Measurements from ENCODE around the gene TSPAN32.
A peak's percentile ranks its signal among the peaks of the same experiment; 100 is the strongest.
"Not testable (repeated sequence)": the region's sequence is repeated elsewhere in the genome, so short reads cannot be mapped to it uniquely, and the experiment has no call there.

The TSPAN32 gene

GRCh38 chr11:2343502-2343901 lies 41.7 kb downstream of the TSPAN32 start:
- no peak for DNase-seq (ENCODE audit: low read depth)

DNA sequence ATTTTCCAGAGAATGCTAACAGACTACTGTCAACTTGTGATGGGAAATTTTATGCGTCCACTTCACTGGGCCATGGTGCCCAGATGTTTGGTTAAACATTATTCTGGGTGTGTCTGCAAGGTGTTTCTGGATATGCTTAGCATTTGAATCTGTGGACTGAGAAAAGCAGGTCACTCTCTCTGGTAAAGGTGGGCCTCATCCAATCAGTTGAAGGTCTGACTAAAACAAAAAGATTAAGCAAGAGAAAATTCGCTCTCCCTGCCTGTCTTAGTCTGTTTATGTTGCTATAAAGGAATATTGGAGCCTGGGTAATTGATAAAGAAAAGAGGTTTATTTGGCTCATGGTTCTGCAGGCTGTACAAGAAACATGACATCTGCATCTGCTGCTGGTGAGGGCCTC lies 43.2 kb downstream of the TSPAN32 start:
- DNase-seq (ENCODE audit: low read depth): no peak

- no peak for DNase-seq (ENCODE audit: low read depth)
Measured at GRCh38 chr11:2346014-2346413, 44.2 kb downstream of the TSPAN32 start.

GRCh38 chr11:2346586-2347307 lies 44.9 kb downstream of the TSPAN32 start:
- no peak for DNase-seq (ENCODE audit: low read depth)

DNA sequence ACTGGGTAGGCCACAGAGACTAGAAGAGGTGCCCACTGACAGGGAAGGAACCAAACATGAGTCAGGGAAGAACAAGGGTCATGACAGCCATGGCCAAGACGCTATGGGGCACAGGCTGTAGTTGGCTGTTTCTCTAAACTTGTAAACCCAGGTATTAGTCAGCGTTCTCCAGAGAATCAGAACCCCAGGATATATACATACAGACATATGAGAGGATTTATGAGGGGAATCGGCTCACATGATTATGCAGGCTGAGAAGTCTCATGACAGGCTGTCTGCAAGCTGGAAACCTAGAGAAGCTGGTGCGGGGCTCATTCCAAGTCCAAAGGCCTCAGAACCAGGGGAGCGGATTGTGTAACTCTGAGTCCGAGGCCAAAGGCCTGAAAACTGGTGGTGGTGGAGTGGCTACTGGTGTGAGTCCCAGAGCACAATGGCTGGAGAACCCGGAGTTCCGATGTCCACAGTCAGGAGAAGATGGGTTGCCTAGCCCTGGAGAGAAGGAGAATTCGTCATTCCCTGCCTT lies 45.6 kb downstream of the TSPAN32 start:
- no peak for DNase-seq (ENCODE audit: low read depth)

- peak; percentile 42 for DNase-seq (ENCODE audit: low read depth)
Measured at GRCh38 chr11:2348986-2349385, 47.2 kb downstream of the TSPAN32 start.

DNA sequence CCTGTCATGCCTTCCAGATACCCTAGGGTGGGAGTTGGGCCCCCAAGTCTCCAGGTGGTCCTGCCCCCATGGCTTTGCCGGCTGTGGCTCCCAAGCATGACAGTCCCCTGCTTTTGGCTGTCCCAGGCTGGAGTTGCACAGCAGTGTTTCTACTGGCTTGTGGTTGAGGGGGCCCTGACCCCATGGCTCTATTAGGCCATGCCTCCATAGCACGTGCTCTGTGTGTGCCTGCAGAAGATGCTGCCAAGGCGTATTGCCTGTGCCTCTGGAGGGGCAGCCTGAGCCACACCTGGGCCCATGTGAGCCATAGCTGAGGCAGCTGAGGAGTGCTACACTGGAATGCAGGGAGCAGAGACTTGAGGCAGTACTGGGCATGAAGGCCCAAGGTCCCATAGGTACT lies 49.9 kb downstream of the TSPAN32 start:
- no peak for DNase-seq (ENCODE audit: low read depth)

DNA sequence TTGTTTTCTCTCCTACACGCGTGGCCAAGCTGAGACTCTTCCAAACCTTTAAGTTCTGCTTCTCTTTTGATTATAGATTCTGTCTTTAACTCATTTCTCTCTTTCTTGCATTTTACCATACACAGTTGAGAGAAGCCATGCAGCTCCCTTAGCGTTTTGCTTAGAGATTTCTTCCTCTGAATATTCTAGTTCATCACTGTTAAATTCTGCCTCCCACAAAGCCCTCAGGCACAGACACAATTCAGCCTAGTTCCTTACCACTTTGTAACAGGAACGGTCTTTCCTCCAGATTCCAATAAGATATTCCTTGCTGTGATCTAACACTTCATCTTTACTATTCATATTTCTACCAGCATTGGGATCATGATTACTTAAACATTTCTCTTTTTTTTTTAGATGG lies 50.6 kb downstream of the TSPAN32 start:
- DNase-seq (ENCODE audit: low read depth): no peak

GRCh38 chr11:2355000-2355644 lies 53.3 kb downstream of the TSPAN32 start:
- DNase-seq (ENCODE audit: low read depth): peak; percentile 74

GRCh38 chr11:2357246-2357645 lies 55.4 kb downstream of the TSPAN32 start:
- DNase-seq (ENCODE audit: low read depth): no peak

GRCh38 chr11:2357651-2358050 lies 55.8 kb downstream of the TSPAN32 start:
- not testable (repeated sequence) for DNase-seq (ENCODE audit: low read depth)

DNA sequence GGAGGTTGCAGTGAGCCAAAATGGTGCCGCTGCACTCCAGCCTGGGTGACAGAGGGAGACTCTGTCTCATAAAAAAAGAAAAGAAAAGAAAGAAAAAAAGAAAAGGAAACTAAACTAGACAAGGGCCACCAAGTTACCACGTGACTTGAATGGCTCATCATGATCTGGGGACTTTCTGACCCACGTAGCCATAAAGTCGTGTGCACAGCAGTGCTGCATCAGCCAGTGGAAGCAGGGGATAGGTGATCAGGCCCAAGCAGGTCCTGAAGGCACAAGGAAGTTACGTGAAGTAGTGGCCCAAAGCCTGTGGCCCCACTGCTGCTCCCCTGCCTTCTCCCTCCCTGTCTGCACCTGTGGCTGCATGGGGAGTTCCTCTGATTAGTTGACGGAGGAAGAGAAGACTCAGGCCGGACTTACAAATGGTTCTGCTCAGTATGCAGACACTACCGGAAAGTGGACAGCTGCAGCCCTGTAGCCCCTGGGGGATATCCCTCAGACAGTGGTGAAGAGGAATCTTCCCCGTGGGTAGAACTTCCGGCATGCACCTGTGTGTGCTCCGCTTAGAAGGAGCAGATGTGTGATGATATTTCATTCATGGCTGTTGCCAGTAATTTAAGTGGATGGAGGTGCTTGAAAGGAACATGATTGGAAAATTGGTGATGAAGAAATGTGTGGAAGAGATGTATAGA lies 57.1 kb downstream of the TSPAN32 start:
- DNase-seq (ENCODE audit: low read depth): no peak

DNA sequence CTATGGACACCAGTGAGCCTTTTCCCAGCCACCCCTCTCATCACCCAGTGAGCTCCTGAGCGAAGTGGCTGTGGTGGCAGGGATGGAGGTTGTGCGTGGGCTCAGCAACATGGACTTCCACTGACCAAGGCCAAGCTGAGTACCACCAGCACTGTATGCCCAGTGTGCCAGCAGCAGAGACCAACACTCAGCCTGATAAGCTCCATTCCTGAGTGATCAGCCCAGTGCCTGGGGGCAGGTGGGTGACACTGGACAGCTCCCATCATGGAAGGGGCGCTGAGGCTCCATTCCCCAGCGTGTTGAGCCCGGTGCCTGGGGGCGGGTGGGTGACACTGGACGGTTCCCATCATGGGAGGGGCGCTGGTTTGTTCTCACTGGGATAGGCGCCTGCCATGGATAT lies 57.7 kb downstream of the TSPAN32 start:
- DNase-seq (ENCODE audit: low read depth): no peak

GRCh38 chr11:2360081-2360642 lies 58.3 kb downstream of the TSPAN32 start:
- no peak for DNase-seq (ENCODE audit: low read depth)

DNA sequence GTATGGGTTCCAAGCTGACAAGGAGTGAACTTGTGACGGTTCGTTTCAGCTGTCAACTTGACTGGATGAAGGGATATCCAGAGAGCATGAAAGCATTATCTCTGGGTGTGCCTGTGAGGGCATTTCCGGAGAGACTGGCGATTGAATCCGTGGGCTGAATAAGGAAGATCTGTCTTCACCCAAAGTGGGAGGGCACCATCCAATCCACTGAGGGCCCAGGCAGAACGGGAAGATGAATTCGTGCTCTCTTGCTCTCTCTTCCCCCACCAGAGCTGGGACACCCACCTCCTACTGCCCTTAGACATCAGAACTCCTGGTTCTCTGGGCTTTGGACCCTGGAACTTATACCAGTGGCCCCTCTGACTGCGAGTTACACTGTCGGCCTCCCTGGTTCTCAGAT lies 59.8 kb downstream of the TSPAN32 start:
- no peak for DNase-seq (ENCODE audit: low read depth)

DNA sequence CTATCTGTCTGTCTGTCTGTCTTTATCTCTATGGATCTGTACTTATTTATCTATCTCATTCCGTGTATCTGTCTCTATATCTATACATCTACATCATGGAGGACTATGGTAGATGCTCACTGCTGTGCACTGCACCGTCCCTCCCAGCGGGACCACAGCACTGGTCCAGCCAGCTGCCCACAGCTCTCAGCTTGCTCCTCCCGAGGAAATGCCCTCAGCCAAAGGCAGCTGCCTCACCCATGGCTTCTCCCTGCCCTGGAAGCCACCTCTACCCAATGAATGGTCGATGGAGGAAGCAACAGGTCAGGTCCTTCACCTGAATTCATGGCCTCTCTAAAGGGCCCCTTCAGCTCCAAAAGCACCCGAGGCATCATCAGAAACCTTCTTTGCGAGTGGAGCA lies 60.6 kb downstream of the TSPAN32 start:
- no peak for DNase-seq (ENCODE audit: low read depth)

GRCh38 chr11:2363130-2363529 lies 61.3 kb downstream of the TSPAN32 start:
- no peak for DNase-seq (ENCODE audit: low read depth)

- no peak for DNase-seq (ENCODE audit: low read depth)
Measured at GRCh38 chr11:2363577-2364370, 62.0 kb downstream of the TSPAN32 start.

GRCh38 chr11:2364386-2364785 lies 62.6 kb downstream of the TSPAN32 start:
- DNase-seq (ENCODE audit: low read depth): not testable (repeated sequence)

- no peak for DNase-seq (ENCODE audit: low read depth)
Measured at GRCh38 chr11:2365571-2366210, 63.9 kb downstream of the TSPAN32 start.

DNA sequence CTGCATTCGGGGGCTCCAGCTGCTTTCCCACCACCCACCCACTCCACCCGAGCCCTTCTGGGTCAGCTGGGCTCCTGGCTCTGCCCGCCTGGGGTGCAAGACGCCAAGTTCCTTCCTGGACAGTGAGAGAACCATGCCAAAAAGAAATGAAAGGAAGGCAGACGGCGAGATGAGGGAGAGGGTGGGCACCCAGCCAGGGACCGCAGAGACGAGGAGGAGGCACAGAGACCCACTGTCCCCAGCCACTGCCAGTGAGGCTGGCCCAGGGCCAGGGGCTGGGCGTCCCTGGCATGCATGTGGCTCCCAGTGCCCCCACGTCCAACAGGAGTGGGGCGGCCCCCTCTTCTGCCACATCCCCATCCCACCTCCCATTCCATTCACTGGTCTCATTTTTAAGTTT lies 64.5 kb downstream of the TSPAN32 start:
- DNase-seq (ENCODE audit: low read depth): peak; percentile 28

Measured in EH (cell line).